A673 (cell line): ENCODE results near the gene ATRAID.

Source experiments
- CTCF ChIP-seq: fragments of 300-800, 200-600 bp; sonication (generic); conservative IDR thresholded peaks from 2 replicates; pipeline ENCODE4 v1.5.1; 2017; ENCODE audit warnings: low read depth, mild to moderate bottlenecking, antibody characterized with exemption, low read length, moderate library complexity, mixed read lengths
- EZH2 ChIP-seq: fragments of 200-600 bp; sonication (generic); IDR thresholded peaks from 2 replicates; pipeline ENCODE4 v1.6.1; 2017; ENCODE audit warnings: borderline replicate concordance, low read depth, mild to moderate bottlenecking, mixed read lengths, antibody characterized with exemption, low read length; ENCODE audit not compliant: poor library complexity, severe bottlenecking

GRCh38 chr2:27162151-27163121 lies 49.4 kb upstream of the ATRAID start:
- TF ChIP-seq CTCF = no peak
- TF ChIP-seq EZH2 = no peak
